Activated CD8-positive, alpha-beta T cell treated with anti-CD3 and anti-CD28 coated beads for 36 hours (primary cell): Measurements from ENCODE around the gene GCGR. TPM values are rescaled to one million over a fixed set of nuclear protein-coding genes. Genes with fewer than 3 reads are reported as not detected.

Experiments
- ATAC-seq: fragments of 200-7000 bp; cut with Tn5 transposase; one replicate; pipeline ENCODE4 v1.10.0; 2021; ENCODE audit warnings: mild to moderate bottlenecking, moderate library complexity
- CTCF ChIA-PET: fragments of 350-600 bp; sonication (Branson Sonifier 250); formaldehyde crosslinking; loops from one replicate; lab custom pipeline; 2021; ENCODE audit warnings: antibody characterized with exemption; lab: Charles Lee
- POLR2A ChIA-PET: fragments of 350-600 bp; sonication (Branson Sonifier 250); formaldehyde crosslinking; loops from one replicate; lab custom pipeline; 2021; ENCODE audit warnings: antibody characterized with exemption; lab: Charles Lee
- DNase-seq: peaks from one replicate; pipeline ENCODE4 v3.0.0-alpha.2; 2020
- H3K27ac Mint-ChIP-seq: one replicate; pipeline ENCODE4 v1.8.0; 2021; ENCODE audit warnings: mild to moderate bottlenecking, mixed read lengths
- H3K27me3 Mint-ChIP-seq: one replicate; pipeline ENCODE4 v1.8.0; 2021; ENCODE audit warnings: mixed read lengths
- H3K36me3 Mint-ChIP-seq: one replicate; pipeline ENCODE4 v1.8.0; 2021; ENCODE audit warnings: low read depth, mixed read lengths
- H3K4me1 Mint-ChIP-seq: one replicate; pipeline ENCODE4 v1.8.0; 2021; ENCODE audit warnings: low read depth, mixed read lengths
- H3K4me3 Mint-ChIP-seq: one replicate; pipeline ENCODE4 v1.8.0; 2021; ENCODE audit warnings: mild to moderate bottlenecking, moderate library complexity, mixed read lengths
- H3K9me3 Mint-ChIP-seq: one replicate; pipeline ENCODE4 v1.8.0; 2021; ENCODE audit warnings: mixed read lengths
- CTCF ChIP-seq: fragments of 200-600 bp; IDR thresholded peaks from one replicate; pipeline ENCODE4 v1.8.0; 2022; ENCODE audit warnings: antibody characterized with exemption, mild to moderate bottlenecking
- intact Hi-C: fragments of 100-400 bp; cut with micrococcal nuclease; formaldehyde crosslinking; loops from one replicate; pipeline ENCODE4 v1.10.0; 2022
- total RNA-seq, 2 experiments: library from RNA; stranded (reverse); gene quantifications; one replicate each; pipeline ENCODE4 v1.2.3, GENCODE V29; 2021

Gene GCGR
- total RNA-seq, 2 experiments from 2014 or later = not detected

- Mint-ChIP-seq H3K36me3 (no peaks in the 10 kb centered on the region), H3K4me1 (no peaks in the 10 kb centered on the region), H3K27ac (no peak overlapping the region), H3K27me3 (peaks cover 29% of the 10 kb centered on the region), H3K4me3 (no peak overlapping the region), H3K9me3 (no peaks in the 10 kb centered on the region)
- ChIA-PET CTCF (interaction anchor here (1.6 kb wide), 1 partner anchor 63 kb away, joined by 4 read pairs; no protein-coding TSS in a partner anchor), POLR2A (interaction anchor here (1.0 kb wide), 1 partner anchor 204 kb away, joined by 3 read pairs; no protein-coding TSS in a partner anchor)
- no peak for DNase-seq
- intact Hi-C loops = no loop called here
- TF ChIP-seq CTCF = no peak
- no peak for ATAC-seq
Observed at GRCh38 chr17:81801327-81801726, 2.6 kb upstream of the GCGR start.

DNA sequence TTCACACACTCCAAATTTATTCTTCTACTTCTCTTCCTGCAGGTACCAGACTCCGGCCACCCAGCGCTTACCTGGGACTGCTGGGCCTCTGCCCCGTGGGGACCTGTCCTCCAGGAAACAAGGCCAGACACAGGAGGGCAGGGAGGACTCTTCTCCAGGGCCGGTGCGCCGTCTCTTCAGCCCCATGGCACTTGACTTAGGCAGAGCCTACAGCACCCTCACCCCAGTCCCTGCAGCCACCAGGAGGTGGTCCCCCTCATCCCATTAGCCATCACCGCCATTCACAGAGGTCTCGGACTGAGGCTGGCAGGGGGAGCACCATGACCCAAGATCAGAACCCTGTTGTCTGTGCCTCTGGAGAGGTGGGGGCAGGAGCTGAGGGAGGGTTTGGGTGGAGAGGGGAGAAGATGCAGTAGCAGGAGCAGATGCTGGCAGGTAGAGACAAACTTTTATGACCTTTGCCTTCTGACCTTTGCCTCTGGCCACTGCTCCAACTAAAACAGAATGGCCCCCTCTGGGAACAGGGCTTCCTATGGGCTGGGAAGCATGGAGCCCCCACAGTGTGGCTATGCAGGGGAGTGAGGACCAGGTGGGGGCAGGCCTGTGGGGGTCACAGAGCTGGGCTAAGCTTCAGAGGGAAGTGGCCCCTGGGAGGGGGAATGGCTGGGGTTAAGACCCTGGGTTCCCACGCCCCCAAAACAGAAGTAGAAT, 1.7 kb upstream of the GCGR start:
- no peaks in the 10 kb centered on the region for H3K4me1 Mint-ChIP-seq
- ATAC-seq (no peak), DNase-seq (no peak)
- H3K27ac Mint-ChIP-seq = no peak overlapping the region
- ChIA-PET CTCF (interaction anchor here (1.6 kb wide), 1 partner anchor 64 kb away, joined by 4 read pairs; no protein-coding TSS in a partner anchor), POLR2A (no interaction called here)
- intact Hi-C loops = no loop called here
- TF ChIP-seq CTCF = no peak
- H3K27me3 Mint-ChIP-seq = peaks cover 29% of the 10 kb centered on the region
- H3K4me3 Mint-ChIP-seq = no peak overlapping the region
- H3K9me3 Mint-ChIP-seq = no peaks in the 10 kb centered on the region
- no peaks in the 10 kb centered on the region for H3K36me3 Mint-ChIP-seq

DNA sequence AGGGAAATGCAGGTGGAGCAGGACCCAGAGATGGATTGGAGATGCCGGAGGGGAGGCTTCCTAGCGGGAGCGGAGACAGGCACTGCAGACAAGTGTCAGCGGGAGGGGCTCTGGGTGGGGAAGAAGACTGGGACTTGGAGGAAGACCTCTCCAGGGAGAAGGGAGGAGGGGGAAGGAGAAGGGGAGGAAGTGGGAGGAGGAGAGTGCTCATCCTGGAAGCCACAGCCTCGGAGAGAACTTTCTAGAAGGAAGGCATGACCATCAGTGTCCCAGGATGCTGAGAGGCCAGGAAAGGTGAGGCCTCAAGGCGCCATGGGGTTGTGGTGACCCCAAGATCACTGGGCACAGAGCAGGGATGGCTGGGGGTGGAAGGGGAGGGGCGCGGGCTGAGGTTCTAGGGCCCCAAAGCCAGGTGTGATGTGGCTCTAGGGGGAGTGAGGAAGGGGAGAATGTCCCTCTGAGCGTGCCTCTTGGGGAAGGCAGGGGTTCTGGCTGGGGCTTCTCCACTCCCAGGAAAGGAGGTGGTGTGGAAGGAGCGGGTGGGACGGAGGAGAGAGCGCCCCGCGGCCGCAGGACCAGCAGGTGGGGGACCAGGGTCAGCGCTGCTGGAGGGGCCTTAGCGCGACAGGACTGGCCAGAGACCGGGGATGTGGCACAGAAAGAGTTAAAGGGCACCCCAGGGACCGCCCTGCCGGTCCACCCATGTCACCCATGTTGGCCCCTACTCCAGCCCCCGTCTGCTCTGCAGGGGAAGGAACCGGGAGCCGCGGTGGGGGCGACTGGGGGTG, 900 bp upstream of the GCGR start:
- H3K27ac Mint-ChIP-seq = no peak overlapping the region
- ChIA-PET POLR2A (no interaction called here), CTCF (no interaction called here)
- no peak overlapping the region for H3K4me3 Mint-ChIP-seq
- no peaks in the 10 kb centered on the region for H3K36me3 Mint-ChIP-seq
- DNase-seq (no peak), ATAC-seq (no peak)
- TF ChIP-seq CTCF = no peak
- intact Hi-C loops = no loop called here
- peaks cover 29% of the 10 kb centered on the region for H3K27me3 Mint-ChIP-seq
- H3K9me3 Mint-ChIP-seq = no peaks in the 10 kb centered on the region
- no peaks in the 10 kb centered on the region for H3K4me1 Mint-ChIP-seq

- Mint-ChIP-seq H3K4me1 (no peaks in the 10 kb centered on the region), H3K4me3 (no peak overlapping the region), H3K27ac (no peak overlapping the region), H3K27me3 (peaks cover 36% of the 10 kb centered on the region), H3K9me3 (no peaks in the 10 kb centered on the region), H3K36me3 (no peaks in the 10 kb centered on the region)
- no peak for DNase-seq
- no peak for ATAC-seq
- ChIA-PET POLR2A (interaction anchor here (0.9 kb wide), 1 partner anchor 48 kb away, joined by 3 read pairs; no protein-coding TSS in a partner anchor), CTCF (no interaction called here)
- no peak for TF ChIP-seq CTCF
- intact Hi-C loops = no loop called here
Observed at GRCh38 chr17:81804559-81805399, 829 bp downstream of the GCGR start.
